GM18909 (cell line): ENCODE results near the gene ZNF384.

Source experiments
- ATAC-seq: cut with Tn5 transposase; IDR thresholded peaks from one replicate; pipeline ENCODE4 v1.9.1; 2021; ENCODE audit warnings: mild to moderate bottlenecking; ENCODE audit not compliant: unreplicated experiment, poor library complexity

ZNF384 gene

GRCh38 chr12:6699989-6700645 is 10.9 kb upstream of the ZNF384 start:
- no peak for ATAC-seq

DNA sequence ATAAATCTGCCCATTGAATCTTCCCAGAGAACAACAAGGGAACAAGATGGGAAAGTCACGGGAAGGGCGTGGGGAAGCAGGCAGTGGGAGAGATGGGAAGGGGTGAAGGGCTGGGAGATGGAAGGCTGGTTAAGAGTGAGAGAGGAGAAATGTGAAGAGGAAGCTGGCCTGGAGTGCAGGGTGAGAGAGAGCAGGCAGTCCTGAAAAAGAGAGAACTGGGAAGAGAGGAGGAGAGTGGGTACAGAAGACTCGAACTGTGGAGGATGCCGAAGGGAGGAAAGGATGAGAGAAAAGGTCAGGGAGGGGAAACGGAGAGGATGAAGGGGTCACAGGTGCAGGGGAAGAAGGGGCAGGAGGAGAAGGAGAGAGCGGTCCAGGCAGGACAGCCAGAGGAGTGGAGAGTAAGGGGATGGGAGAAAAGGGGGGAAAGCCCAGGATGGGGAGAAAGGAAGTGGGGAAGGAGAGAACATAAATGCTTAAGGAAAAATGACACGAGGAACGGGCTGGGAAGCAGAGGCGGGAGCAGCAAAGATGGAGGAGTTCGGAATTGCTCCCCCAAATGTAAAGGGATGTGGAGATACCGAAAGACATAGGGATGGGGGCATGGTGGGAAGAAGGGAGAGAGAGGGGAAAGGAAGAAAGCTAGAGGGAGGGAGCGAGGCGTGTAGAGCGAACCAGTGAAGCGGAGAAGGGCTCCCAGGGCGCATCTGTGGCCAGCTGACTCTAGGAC is 10.2 kb upstream of the ZNF384 start:
- ATAC-seq: no peak

- no peak for ATAC-seq
These were observed 9.3 kb upstream of the ZNF384 start for GRCh38 chr12:6698352-6699046.

DNA sequence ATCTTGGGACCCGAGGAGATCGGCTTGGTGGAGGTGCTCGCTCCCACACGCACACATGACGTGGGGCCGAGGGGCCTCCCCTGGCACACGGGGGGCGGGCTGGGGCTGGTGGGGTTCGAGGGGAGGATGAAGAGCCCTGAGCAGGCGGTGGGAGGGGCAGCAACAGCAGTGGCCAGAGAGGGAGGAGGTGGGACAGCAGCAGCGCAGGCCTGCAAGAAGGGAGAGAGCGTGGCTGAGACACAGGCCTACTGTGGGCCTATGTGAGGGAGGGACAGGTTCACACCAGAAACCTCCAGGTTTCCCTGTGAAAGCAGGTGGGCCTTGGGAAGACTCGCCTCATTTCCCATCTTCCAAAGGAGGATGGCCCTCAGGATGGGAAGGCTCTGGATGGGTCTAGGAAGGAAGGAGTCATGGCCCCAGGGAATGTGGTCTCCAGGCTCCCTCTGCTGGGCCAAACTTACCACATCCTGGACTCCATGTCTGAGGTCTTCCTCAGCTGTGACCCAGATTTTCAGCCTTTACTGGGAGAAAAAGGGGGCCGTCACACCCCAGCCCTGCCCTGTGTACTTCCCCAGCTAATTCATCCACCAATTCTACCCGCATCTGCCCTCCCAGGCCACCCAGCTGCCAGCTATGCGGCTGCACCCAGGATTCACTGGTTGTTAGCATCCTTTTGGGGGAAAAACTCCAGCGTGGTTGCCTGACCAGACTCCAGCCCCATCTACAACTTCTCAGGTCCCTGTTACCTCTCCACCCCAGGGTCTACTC is 8.6 kb upstream of the ZNF384 start:
- no peak for ATAC-seq

GRCh38 chr12:6696690-6697583 is 7.8 kb upstream of the ZNF384 start:
- no peak for ATAC-seq

DNA sequence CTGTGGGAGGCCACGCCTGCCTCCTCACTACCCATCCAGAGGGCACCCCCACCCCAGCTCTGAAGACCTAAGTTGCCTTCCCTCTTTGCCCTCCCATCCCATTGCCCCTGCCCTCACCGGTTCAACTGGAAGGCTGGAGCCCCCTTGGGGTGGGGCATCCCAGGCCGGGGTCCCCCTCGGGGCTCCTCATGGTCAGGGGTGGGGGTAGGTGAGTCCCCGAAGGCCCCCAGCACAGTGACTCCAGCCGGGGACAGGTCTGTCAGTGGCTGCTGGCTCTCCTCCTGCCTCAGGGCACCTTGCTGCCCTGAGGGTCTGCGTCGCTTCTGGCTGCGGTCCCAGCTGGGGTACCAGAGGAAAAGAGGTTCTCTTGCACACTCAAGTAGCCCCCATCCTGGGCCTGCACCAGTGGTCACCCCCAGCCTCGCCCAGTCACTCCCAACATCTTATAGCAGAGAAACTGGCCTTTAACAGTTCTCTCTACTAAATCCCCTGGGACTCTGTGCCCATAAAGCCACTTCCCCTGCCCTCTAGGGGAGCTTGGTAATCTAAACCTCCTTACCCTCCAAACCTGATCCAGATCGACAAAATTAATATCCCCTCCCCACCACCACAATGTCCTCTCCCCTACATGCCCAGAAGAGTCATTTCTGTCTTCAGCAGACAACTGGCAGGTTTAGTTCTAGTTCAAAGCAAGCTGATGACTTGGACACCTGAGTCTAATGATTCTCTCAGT is 6.3 kb upstream of the ZNF384 start:
- no peak for ATAC-seq

GRCh38 chr12:6694701-6695100 is 5.5 kb upstream of the ZNF384 start:
- ATAC-seq: no peak

GRCh38 chr12:6693832-6694355 is 4.7 kb upstream of the ZNF384 start:
- no peak for ATAC-seq

- ATAC-seq: no peak
These were observed 3.7 kb upstream of the ZNF384 start for GRCh38 chr12:6692888-6693287.

DNA sequence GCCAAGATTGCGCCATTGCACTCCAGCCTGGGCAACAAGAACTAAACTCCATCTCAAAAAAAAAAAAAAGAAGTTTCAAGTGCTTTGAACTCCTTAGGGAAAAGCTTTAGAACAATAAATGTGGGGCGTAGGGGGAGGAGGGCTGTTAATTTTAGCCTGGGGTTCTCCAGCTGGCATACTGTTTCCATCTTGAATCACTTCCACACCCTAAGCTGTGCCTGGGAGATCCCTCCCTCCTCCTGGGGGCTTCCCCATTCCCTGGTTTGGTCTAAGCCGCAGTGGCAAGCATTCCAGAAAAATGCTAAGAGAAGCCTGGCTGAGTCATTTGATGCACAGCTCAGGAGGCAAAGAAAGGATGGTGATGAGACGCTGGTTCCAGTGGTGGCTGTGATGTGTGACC is 2.3 kb upstream of the ZNF384 start:
- no peak for ATAC-seq

- peak; percentile 14 for ATAC-seq
These were observed 604 bp downstream of the ZNF384 start for GRCh38 chr12:6688543-6688998.

GRCh38 chr12:6685814-6686213 is 3.4 kb downstream of the ZNF384 start:
- no peak for ATAC-seq

- ATAC-seq: no peak
These were observed 4.6 kb downstream of the ZNF384 start for GRCh38 chr12:6684609-6685008.

GRCh38 chr12:6676962-6677361 is 12.2 kb downstream of the ZNF384 start:
- ATAC-seq: no peak

DNA sequence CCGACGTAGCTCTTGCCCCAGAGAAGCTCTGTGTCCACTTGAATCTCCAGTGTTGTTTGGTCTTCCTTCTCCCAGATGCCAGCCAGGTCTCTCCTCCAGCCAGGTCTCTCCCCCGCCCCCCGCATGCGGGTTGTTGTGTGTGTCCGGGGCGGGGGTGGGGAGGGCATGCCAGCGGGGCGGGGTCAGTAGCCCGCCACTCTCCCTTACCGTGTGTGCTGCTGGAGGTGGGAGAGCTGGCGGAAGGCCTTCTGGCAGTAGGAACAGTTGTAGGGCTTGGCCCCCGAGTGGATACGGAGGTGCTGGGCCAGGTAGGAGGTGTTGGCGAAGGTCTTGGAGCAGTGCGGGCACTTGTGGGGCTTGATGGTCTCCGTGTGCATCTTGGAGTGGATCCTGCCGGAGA is 17.0 kb downstream of the ZNF384 start:
- no peak for ATAC-seq

DNA sequence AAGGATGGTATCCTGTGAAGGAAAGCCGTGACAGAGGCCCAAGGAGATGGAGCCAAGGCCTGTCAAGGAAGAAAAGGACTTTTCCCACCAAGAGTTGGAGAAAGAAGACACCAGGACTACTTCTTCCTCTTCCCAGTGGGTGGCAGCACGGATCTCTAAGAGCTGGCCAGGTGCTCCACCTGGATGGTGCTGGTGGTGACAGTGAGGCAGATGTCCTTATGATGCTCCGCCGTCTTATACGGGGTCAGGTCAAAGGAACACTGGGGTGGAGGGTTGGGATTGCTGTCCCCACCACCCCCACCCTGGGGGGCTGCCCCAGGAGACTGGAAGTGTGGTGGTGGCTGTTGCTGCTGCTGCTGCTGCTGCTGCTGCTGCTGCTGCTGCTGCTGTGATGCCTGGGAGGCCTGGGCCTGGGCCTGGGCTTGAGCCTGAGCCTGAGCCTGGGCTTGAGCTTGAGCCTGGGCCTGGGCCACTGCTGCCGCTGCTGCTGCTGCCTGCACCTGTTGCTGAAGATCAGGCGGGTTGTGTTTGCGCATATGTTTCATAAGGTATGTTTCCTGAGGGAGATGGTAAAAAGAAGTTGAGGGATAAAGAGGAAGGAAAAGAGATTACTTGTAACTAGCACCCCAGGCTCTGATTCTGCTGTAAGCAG is 21.5 kb downstream of the ZNF384 start:
- ATAC-seq: no peak

DNA sequence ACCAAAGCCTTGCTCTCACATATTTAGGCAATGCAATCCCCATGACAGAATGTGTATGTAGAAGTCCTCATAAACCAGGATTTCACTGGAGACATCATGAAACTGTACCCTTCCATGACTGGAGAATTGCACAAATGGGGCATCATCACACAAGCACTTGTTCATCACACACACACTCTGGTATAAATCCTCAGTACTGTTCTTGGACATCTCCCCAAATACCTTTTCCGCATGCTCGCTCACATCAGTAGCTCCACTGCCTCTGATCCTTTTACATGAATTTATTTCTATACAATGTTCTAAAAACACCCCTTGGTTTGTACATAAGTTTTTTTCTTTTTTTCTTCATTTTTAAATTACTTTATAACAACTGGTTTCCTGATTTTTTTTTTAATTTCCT is 23.0 kb downstream of the ZNF384 start:
- no peak for ATAC-seq

DNA sequence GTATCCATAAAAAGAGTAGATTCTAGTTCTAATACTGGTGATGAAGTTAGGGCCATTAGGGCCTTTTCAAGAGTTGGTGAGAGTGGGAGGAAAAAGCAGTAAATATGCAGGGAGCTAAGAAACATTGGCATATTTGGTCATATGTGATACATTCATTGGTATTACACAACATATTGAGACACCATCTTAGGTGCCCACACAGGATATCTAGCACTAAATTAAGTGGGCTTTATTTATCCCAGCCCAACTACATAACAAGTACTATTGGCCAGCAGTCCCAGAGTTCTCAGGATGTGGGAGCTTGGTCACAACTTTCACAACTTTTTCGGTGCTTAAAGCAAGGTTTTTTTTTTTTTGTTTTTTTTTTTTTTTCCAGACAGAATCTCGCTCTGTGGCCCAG is 24.3 kb downstream of the ZNF384 start:
- no peak for ATAC-seq
